NCI-H1105 (cell line): Measurements from ENCODE around the gene EXOC3L2.

ENCODE experiments used
- DNase-seq: peaks from one replicate; lab custom pipeline; 2025; lab: John Stamatoyannopoulos, UW

Gene EXOC3L2

GRCh38 chr19:45218911-45219743 lies 26.1 kb downstream of the EXOC3L2 start:
- DNase-seq: no peak

GRCh38 chr19:45218426-45218825 lies 26.8 kb downstream of the EXOC3L2 start:
- no peak for DNase-seq

DNA sequence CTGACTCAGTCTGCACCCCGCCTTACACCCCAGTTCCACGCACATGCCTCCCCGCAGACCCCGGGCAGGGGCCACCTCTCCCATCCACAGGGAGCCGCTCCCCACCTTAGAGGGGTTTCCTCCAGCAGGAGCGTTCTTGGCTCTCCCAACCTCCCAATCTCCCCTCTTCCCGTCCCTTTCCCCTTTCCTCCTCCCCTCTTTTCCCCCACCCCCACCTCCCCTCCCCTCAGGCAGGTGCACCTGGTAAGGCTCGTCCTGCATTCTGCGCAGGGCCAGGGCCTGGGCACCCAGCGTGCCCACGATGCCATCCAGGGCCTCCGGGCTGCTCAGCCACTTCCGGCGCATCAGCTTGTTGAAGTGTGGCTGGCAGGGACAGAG lies 27.3 kb downstream of the EXOC3L2 start:
- DNase-seq: no peak

GRCh38 chr19:45217193-45217956 lies 27.8 kb downstream of the EXOC3L2 start:
- DNase-seq: no peak

GRCh38 chr19:45216667-45217066 lies 28.5 kb downstream of the EXOC3L2 start:
- no peak for DNase-seq

GRCh38 chr19:45215391-45216191 lies 29.6 kb downstream of the EXOC3L2 start:
- DNase-seq: peak; percentile 48

- DNase-seq: no peak
These were observed 32.2 kb downstream of the EXOC3L2 start for GRCh38 chr19:45213031-45213430.

GRCh38 chr19:45211751-45212381 lies 33.3 kb downstream of the EXOC3L2 start:
- DNase-seq: no peak

GRCh38 chr19:45206328-45206727 lies 38.9 kb downstream of the EXOC3L2 start:
- no peak for DNase-seq

DNA sequence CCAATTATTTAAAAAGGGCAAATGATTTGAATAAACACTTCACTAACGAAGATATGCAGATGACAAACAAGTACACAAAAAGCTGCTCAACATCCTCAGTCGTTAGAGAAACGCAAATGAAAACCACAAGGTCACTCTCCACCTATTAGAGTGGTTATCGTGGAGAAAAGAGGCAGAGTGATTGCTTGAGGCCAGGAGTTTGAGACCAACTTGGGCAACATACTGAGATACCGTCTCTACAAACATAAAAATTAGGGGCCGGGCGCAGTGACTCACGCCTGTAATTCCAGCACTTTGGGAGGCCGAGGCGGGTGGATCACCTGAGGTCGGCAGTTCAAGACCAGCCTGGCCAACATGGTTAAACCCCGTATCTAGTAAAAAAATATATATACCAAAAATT lies 39.4 kb downstream of the EXOC3L2 start:
- no peak for DNase-seq

- no peak for DNase-seq
These were observed 42.6 kb downstream of the EXOC3L2 start for GRCh38 chr19:45202637-45203036.

DNA sequence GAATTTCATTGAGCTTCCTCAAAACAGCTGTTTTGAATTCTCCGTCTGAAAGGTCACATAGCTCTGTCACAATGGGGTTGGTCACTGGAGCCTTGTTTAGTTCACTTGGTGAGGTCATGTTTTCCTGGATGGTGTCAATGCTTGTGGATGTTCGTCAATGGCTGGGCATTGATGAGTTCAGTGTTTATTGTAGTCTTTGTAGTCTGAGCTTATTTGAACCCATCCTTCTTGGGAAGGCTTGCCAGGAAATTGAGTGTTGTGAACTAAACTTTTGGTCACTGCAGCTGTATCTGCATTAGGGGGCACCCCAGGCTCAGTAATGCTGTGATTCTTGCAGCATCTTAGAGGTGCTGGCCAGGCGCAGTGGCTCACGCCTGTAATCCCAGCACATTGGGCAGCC lies 44.6 kb downstream of the EXOC3L2 start:
- DNase-seq: no peak

DNA sequence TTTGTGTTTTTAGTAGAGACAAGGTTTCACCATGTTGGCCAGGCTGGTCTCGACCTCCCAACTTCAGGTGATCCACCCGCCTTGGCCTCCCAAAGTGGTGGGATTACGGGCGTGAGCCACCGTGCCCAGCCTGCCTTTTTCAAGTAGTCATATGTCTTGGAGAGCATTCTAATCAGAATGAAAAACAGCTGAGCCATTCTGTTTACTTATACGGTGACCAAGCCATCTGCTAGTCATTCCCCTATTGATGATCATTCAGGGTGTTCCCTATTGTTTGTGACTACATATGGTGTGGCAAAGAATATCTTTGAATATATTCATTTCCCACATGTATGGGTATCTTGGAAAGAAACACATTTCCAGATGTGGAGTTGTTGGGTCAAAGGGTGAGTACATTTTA lies 49.4 kb downstream of the EXOC3L2 start:
- no peak for DNase-seq

DNA sequence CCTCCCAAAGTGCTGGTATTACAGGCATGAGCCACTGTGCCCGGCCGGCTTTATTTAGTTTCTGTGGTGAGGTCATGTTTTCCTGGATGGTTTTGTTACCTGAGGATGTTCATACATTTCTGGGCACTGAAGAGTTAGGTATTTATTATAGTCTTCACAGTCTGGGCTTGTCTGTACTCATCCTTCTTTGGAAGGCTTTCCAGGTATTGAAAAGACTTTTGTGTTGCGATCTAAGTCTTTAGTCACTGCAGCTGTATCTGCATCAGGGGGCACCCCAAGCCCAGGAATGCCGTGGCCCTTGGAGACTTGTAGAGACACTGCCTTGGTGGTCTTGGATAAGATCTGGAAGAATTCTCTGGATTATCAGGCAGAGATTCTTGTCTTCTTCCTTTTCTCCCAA lies 53.8 kb downstream of the EXOC3L2 start:
- no peak for DNase-seq

GRCh38 chr19:45189971-45190370 lies 55.2 kb downstream of the EXOC3L2 start:
- DNase-seq: no peak

DNA sequence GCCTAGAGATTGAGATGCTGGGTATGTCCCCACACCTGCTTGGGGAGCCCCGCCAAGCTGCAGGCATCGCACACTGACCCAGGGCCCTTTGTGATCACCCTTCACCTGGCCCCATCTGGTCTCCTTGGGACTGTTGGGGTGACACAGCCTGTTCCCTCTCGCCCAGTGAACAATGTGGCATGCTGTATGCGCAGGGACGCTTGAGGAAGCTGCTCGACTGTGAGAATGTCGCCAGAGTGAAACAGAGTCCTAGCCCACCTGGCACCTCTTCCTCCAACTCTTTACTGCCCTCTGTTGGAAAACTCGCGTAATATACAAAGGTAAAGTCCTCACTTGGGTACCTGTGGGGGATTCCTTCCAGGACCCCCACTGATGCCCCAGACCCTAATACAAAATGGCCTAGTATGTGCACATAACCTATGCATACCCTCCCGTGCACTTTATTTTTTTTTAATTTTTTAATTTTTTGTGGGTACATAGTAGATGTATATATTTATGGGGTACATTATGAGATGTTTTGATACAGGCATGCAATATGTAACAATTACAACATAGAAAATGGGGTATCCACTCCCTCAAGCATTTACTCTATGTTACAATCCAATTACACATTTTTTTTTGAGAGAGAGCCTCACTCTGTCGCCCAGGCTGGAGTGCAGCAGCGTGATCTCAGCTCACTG lies 57.6 kb downstream of the EXOC3L2 start:
- DNase-seq: peak; percentile 58

DNA sequence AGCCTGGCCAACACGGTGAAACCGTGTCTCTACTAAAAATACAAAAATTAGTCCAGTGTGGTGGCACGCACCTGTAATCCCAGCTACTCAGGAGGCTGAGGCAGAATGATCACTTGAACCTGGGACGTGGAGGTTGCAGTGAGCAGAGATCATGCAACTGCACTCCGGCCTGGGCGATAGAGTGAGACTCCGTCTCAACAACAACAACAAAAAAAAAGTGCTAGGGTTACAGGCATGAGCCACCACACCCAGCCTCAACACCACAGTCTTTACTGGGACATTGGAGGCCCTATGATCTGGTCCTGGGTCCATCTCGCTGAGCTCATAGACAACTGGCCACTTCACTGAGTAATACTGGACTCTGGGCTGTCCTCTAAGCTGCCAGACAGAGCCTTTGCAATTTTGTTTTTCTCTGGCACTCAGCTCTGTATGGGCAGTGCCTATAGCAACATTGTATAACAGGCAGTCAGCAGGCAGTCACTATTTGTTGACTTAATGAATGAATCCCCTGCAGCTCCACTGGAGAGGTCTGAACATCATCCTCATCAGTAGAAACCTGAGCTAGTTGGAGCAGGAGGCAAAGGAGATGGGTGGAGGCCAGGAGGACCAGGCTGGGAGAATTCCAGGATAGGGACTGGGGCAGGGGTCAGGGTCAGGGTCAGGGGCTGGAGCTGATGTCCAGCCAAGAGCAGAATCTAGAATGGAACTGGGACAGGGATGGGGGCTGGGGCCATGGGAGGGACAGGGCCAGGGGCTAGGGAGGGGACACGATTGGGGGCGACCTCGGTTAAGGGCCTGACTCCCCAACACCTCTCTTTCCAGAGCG lies 58.5 kb downstream of the EXOC3L2 start:
- DNase-seq: no peak

DNA sequence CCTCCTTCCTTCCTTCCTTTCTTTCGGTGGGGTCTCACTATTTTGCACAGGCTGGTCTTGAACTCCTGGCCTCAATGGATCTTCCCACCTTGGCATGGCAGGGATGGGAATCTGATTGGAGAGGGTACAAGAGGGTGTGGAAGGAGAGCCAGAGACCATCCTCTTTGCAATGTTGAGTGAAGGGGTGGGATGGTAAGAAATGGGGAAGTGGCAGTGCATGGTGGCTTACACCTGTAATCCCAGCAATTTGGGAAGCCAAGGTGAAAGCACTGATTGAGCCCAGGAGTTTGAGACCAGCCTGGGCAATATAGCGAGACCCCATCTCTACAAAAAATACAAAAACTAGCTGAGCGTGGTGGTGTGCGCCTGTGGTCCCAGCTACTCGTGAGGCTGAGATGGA lies 61.1 kb downstream of the EXOC3L2 start:
- DNase-seq: no peak

GRCh38 chr19:45182758-45183157 lies 62.4 kb downstream of the EXOC3L2 start:
- no peak for DNase-seq

- no peak for DNase-seq
These were observed 64.3 kb downstream of the EXOC3L2 start for GRCh38 chr19:45180936-45181335.
